Measurements from ENCODE around the gene PDGFB.

DNA sequence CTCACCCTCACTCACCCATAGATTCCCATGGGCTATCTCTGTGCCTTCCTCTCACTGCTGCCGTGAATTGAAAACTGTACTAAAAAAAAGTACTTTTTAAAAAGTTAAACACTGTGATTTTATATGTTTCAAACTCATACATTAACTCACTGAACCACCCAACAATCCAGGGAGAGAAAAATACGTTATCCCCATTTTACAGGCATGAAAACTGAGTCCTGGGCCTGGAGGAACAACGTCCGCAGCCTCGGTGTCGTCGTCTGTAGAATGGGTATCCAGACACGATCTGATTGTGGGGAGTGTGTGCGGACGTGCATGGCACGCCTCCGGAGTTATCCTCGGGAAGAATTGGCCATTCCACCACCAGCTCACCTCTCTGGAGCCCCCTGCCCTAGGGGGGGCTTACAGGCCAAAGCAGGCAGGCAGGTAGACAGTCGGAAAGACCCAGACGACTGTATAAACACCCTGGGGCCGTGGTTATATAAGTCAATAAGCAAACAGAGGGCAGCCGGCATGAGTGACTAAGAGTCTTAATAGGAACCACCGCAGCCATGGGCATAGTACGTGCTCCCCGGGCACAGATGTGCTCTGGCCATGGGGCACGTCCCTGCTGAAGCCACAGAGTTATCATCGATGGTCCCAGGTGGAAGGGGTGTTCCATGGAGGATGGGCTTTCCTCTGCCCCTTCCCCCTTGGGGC lies 7.1 kb upstream of the PDGFB start:
- TF ChIP-seq, protein P1, sequence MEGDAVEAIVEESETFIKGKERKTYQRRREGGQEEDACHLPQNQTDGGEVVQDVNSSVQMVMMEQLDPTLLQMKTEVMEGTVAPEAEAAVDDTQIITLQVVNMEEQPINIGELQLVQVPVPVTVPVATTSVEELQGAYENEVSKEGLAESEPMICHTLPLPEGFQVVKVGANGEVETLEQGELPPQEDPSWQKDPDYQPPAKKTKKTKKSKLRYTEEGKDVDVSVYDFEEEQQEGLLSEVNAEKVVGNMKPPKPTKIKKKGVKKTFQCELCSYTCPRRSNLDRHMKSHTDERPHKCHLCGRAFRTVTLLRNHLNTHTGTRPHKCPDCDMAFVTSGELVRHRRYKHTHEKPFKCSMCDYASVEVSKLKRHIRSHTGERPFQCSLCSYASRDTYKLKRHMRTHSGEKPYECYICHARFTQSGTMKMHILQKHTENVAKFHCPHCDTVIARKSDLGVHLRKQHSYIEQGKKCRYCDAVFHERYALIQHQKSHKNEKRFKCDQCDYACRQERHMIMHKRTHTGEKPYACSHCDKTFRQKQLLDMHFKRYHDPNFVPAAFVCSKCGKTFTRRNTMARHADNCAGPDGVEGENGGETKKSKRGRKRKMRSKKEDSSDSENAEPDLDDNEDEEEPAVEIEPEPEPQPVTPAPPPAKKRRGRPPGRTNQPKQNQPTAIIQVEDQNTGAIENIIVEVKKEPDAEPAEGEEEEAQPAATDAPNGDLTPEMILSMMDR (IDR thresholded peaks at IDR 0.05; ENCODE audit: low read length), result no peak
- no peak for TF ChIP-seq EZH2 (IDR thresholded peaks at IDR 0.05; ENCODE audit: borderline replicate concordance, low read length)
